GM12872 (cell line): ENCODE measurements around the gene MSH3.

Experiments used
- CTCF ChIP-seq: IDR thresholded peaks from 3 replicates; pipeline ENCODE4 v1.5.1; 2011; ENCODE audit warnings: low read depth, mild to moderate bottlenecking, low read length, moderate library complexity; ENCODE audit not compliant: insufficient read depth

MSH3 gene

DNA sequence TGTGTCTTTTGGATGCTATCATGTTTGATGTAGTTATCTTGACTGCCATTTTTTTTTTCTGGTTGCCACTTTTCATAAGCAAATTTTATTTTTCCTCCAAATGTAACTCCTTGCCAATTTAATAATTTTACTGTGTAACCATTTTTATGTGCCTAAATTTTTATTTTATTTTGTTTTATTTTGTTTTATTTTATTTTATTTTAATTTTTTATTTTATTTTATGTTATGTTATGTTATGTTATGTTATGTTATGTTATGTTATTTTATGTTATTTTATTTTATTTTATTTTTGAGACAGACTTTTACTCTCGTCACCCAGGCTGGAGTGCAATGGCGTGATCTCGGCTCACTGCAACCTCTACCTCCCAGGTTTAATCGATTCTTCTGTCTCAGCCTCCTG is 108.1 kb downstream of the MSH3 start:
- TF ChIP-seq CTCF: no peak

DNA sequence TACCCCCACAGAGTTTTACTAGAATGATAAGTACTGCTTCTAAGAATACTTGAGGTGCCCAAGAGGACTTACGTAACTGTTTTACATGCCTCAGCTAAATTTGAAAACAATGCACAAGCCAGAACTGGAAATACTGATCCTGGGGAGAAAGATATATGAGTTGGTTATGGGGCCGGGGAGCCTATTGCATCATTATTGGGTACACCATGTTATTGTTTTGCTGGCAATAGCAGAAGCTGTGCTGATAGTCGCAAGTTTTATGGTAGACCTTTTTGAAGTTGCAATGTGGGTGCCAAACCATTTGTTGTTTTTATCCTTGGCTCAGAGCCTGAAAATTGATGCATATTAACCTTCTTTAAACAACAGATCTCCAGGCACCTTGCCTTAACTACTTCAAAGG is 108.8 kb downstream of the MSH3 start:
- no peak for TF ChIP-seq CTCF

GRCh38 chr5:80763873-80764647 is 109.6 kb downstream of the MSH3 start:
- TF ChIP-seq CTCF: no peak

- TF ChIP-seq CTCF: no peak
Observed at GRCh38 chr5:80764786-80765185, 110.3 kb downstream of the MSH3 start.

GRCh38 chr5:80777347-80778287 is 123.2 kb downstream of the MSH3 start:
- no peak for TF ChIP-seq CTCF

DNA sequence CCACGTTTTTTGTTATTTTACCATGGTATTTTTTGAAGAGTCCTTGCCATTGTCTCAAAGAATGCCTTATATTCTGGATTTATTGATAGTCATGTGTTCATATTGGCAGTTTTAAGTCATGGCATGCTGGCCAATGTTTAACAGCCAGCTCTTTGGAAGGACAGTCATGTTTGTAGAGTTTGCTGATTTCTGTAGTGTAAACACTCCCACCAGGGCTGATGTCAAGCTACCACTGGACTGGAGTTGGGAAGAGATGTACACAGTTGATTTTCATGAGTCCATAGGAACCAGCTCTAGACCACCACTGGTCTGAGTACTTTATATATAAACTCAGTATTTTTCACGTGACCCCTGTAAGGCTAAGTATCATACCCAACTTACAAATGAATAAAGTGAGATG is 125.6 kb downstream of the MSH3 start:
- TF ChIP-seq CTCF: no peak

DNA sequence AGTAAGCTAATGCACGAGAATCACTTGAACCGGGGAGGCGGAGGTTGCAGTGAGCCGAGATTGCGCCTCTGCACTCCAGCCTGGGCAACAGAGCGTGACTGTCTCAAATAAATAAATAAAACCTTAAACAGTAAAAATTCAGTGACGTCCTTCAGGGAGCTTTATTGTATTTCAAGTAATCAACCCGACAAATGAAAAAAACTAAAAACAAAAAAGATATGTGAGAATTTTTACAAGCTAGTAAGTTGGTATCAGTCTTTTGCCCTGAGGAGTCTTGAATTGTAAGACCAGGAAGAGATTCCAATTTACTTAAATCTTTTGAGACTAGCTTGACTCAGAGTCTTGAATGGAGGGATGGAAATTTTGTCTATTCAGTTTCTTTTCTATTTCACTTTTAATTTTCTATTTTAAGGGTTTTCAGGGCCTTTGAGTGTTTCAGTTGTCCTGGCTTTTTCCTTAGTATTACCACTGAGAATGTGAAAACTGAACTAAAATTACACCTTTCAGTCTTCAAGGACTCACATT is 126.4 kb downstream of the MSH3 start:
- no peak for TF ChIP-seq CTCF
